ENCODE measurements around the gene OR2B2.
A peak's percentile ranks its signal among the peaks of the same experiment; 100 is the strongest.

Gene OR2B2

GRCh38 chr6:27922949-27923348 is 10.8 kb upstream of the OR2B2 start:
- no peak overlapping the region for H3K27ac ChIP-seq (ENCODE audit: low read depth, low read length)
- no peaks in the 10 kb centered on the region for H3K36me3 ChIP-seq (ENCODE audit: control insufficient read depth, low read length)
- H3F3A ChIP-seq (ENCODE audit: control insufficient read depth, insufficient read depth), result no peaks in the 10 kb centered on the region
- H3K4me1 ChIP-seq (ENCODE audit: control insufficient read depth, low read length), result peaks cover 18% of the 10 kb centered on the region
- H3K4me3 ChIP-seq (ENCODE audit: low read length), result no peak overlapping the region
- no peaks in the 10 kb centered on the region for H3K79me2 ChIP-seq (ENCODE audit: control insufficient read depth, low read length)
- no peaks in the 10 kb centered on the region for H3K27me3 ChIP-seq (ENCODE audit: control insufficient read depth, low read length)
- no peaks in the 10 kb centered on the region for H4K20me1 ChIP-seq (ENCODE audit: control insufficient read depth, insufficient read depth, low read depth, low read length)
- H3K9me2 ChIP-seq (replicated peaks; ENCODE audit: control insufficient read depth, low read length), result no peaks in the 10 kb centered on the region
- H3K9me3 ChIP-seq (ENCODE audit: control insufficient read depth, insufficient read depth, low read length), result no peaks in the 10 kb centered on the region
- H3K4me2 ChIP-seq (ENCODE audit: low read length), result no peak overlapping the region
- TF ChIP-seq EZH2phosphoT487 (IDR thresholded peaks at IDR 0.05; ENCODE audit: borderline replicate concordance, low read length) (no peak), CTCF (IDR thresholded peaks at IDR 0.05; ENCODE audit: low read depth, low read length, poor library complexity, severe bottlenecking) (no peak)

DNA sequence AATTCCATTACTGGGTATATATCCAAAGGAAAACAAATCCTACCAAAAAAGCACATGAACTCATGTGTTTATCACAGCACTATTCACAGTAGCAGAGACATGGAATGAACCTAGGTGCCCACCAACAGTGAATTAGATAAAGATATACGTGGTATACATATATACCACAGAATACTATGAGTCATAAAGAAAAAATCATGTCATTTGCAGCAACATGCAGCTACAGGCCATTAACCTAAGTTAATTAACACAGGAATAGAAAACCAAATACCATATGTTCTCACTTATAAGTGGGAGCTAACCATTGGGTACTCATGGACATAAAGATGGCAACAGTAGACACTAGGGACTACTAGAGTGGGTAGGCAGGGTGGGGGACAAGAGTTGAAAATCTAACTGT is 4.2 kb downstream of the OR2B2 start:
- H3K79me2 ChIP-seq (ENCODE audit: control insufficient read depth, low read length), result no peaks in the 10 kb centered on the region
- H3K9me3 ChIP-seq (ENCODE audit: control insufficient read depth, insufficient read depth, low read length), result no peaks in the 10 kb centered on the region
- H4K20me1 ChIP-seq (ENCODE audit: control insufficient read depth, insufficient read depth, low read depth, low read length), result no peaks in the 10 kb centered on the region
- H3K4me2 ChIP-seq (ENCODE audit: low read length), result no peak overlapping the region
- no peaks in the 10 kb centered on the region for H3K27me3 ChIP-seq (ENCODE audit: control insufficient read depth, low read length)
- no peaks in the 10 kb centered on the region for H3K36me3 ChIP-seq (ENCODE audit: control insufficient read depth, low read length)
- no peak overlapping the region for H3K27ac ChIP-seq (ENCODE audit: low read depth, low read length)
- TF ChIP-seq EZH2phosphoT487 (IDR thresholded peaks at IDR 0.05; ENCODE audit: borderline replicate concordance, low read length) (no peak), CTCF (IDR thresholded peaks at IDR 0.05; ENCODE audit: low read depth, low read length, poor library complexity, severe bottlenecking) (no peak)
- H3K9me2 ChIP-seq (replicated peaks; ENCODE audit: control insufficient read depth, low read length), result no peaks in the 10 kb centered on the region
- no peaks in the 10 kb centered on the region for H3F3A ChIP-seq (ENCODE audit: control insufficient read depth, insufficient read depth)
- no peak overlapping the region for H3K4me3 ChIP-seq (ENCODE audit: low read length)
- peaks cover 15% of the 10 kb centered on the region for H3K4me1 ChIP-seq (ENCODE audit: control insufficient read depth, low read length)

- Histone ChIP-seq H3K36me3 (ENCODE audit: control insufficient read depth, low read length) (no peaks in the 10 kb centered on the region), H3K9me3 (ENCODE audit: control insufficient read depth, insufficient read depth, low read length) (no peaks in the 10 kb centered on the region), H4K20me1 (ENCODE audit: control insufficient read depth, insufficient read depth, low read depth, low read length) (no peaks in the 10 kb centered on the region), H3K9me2 (replicated peaks; ENCODE audit: control insufficient read depth, low read length) (no peaks in the 10 kb centered on the region), H3K27me3 (ENCODE audit: control insufficient read depth, low read length) (no peaks in the 10 kb centered on the region), H3K4me1 (ENCODE audit: control insufficient read depth, low read length) (peaks cover 15% of the 10 kb centered on the region), H3K79me2 (ENCODE audit: control insufficient read depth, low read length) (no peaks in the 10 kb centered on the region), H3K4me2 (ENCODE audit: low read length) (peak overlapping the region; percentile 83), H3K27ac (ENCODE audit: low read depth, low read length) (peak overlapping the region; percentile 75), H3K4me3 (ENCODE audit: low read length) (peak overlapping the region; percentile 86), H3F3A (ENCODE audit: control insufficient read depth, insufficient read depth) (peaks cover 8% of the 10 kb centered on the region)
- no peak for TF ChIP-seq CTCF (IDR thresholded peaks at IDR 0.05; ENCODE audit: low read depth, low read length, poor library complexity, severe bottlenecking)
- no peak for TF ChIP-seq EZH2phosphoT487 (IDR thresholded peaks at IDR 0.05; ENCODE audit: borderline replicate concordance, low read length)
Measured at GRCh38 chr6:27902335-27903314, 9.6 kb downstream of the OR2B2 start.
